GM18520 (cell line): ENCODE results near the gene TRIP11.

Experiments
- ATAC-seq: cut with Tn5 transposase; IDR thresholded peaks from one replicate; pipeline ENCODE4 v1.9.1; 2021; ENCODE audit not compliant: unreplicated experiment

TRIP11 gene

GRCh38 chr14:91926131-91926890 lies 113.5 kb downstream of the TRIP11 start:
- no peak for ATAC-seq

- no peak for ATAC-seq
Observed at GRCh38 chr14:91925727-91926121, 114.1 kb downstream of the TRIP11 start.

- no peak for ATAC-seq
Observed at GRCh38 chr14:91925001-91925726, 114.7 kb downstream of the TRIP11 start.

- no peak for ATAC-seq
Observed at GRCh38 chr14:91920526-91920925, 119.3 kb downstream of the TRIP11 start.

- ATAC-seq: no peak
Observed at GRCh38 chr14:91919814-91920213, 120.0 kb downstream of the TRIP11 start.

GRCh38 chr14:91918186-91918883 lies 121.5 kb downstream of the TRIP11 start:
- ATAC-seq: no peak
